CD4-positive, alpha-beta T cell treated with Interleukin-6 for 4 hours (primary cell): ENCODE measurements around the gene KLHL36.

Experiments
- DNase-seq: peaks from one replicate; pipeline ENCODE4 v3.0.0-alpha.2; 2020; ENCODE audit warnings: mixed read lengths

Gene KLHL36

GRCh38 chr16:84647828-84648594 lies at the start of gene KLHL36:
TSS of gene KLHL36 (plus strand) at chr16:84648511. CDS start at chr16:84650868, 2,357 bp downstream.
- peak; percentile 75 for DNase-seq

GRCh38 chr16:84599521-84600202 lies 48.6 kb upstream of the KLHL36 start:
- DNase-seq = peak; percentile 58

GRCh38 chr16:84600343-84601229 lies 47.7 kb upstream of the KLHL36 start:
- no peak for DNase-seq

GRCh38 chr16:84603140-84603816 lies 45.0 kb upstream of the KLHL36 start:
- peak; percentile 63 for DNase-seq

GRCh38 chr16:84603940-84604339 lies 44.4 kb upstream of the KLHL36 start:
- no peak for DNase-seq

GRCh38 chr16:84604477-84605013 lies 43.8 kb upstream of the KLHL36 start:
- no peak for DNase-seq

- no peak for DNase-seq
Observed at GRCh38 chr16:84605339-84605848, 42.9 kb upstream of the KLHL36 start.

- peak; percentile 51 for DNase-seq
Observed at GRCh38 chr16:84606081-84606875, 42.0 kb upstream of the KLHL36 start.

GRCh38 chr16:84607061-84607460 lies 41.2 kb upstream of the KLHL36 start:
- DNase-seq = no peak

- DNase-seq = peak; percentile 51
Observed at GRCh38 chr16:84607694-84608093, 40.6 kb upstream of the KLHL36 start.

- DNase-seq = peak; percentile 64
Observed at GRCh38 chr16:84608282-84608681, 40.0 kb upstream of the KLHL36 start.

GRCh38 chr16:84609563-84610177 lies 38.6 kb upstream of the KLHL36 start:
- no peak for DNase-seq

GRCh38 chr16:84610376-84610775 lies 37.9 kb upstream of the KLHL36 start:
- DNase-seq = no peak

- no peak for DNase-seq
Observed at GRCh38 chr16:84611041-84611440, 37.3 kb upstream of the KLHL36 start.

- no peak for DNase-seq
Observed at GRCh38 chr16:84612686-84613085, 35.6 kb upstream of the KLHL36 start.

- no peak for DNase-seq
Observed at GRCh38 chr16:84613408-84614072, 34.8 kb upstream of the KLHL36 start.

GRCh38 chr16:84614073-84614459 lies 34.2 kb upstream of the KLHL36 start:
- no peak for DNase-seq

GRCh38 chr16:84614623-84614967 lies 33.7 kb upstream of the KLHL36 start:
- peak; percentile 55 for DNase-seq

- DNase-seq = no peak
Observed at GRCh38 chr16:84614968-84615813, 33.1 kb upstream of the KLHL36 start.
